ENCODE measurements around the gene FOXN3. TPM values are rescaled to one million over a fixed set of nuclear protein-coding genes. Genes with fewer than 3 reads are reported as not detected.
A peak's percentile ranks its signal among the peaks of the same experiment; 100 is the strongest.

Gene FOXN3
- total RNA-seq, 2 donors from 2014 or later, result 61.2 to 84.1 TPM

DNA sequence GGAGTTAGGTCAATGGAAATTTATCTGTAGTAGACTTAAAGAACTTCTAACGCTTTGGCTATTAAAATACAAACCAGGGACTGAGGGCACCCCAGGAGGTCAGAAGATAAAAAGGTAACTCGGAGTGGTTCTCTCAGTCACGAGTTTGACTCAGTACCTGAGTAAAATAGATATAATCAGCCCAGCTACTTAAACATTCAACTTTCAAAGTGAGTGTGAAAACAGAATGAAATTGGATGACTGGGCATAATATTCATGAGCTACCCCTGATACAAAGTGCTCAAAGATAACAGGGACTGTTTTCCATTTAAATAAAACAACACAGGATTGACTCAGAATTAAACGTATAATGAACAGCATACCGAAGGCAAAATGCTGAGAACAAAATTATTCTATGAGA, 75.0 kb downstream of the FOXN3 start:
- Histone ChIP-seq H3K4me3 (ENCODE audit: low read length) (peak overlapping the region; percentile 59), H3K27me3 (ENCODE audit: control insufficient read depth, insufficient read depth, low read length, poor library complexity, severe bottlenecking) (no peaks in the 10 kb centered on the region), H3K9me3 (ENCODE audit: control insufficient read depth, low read length) (peaks cover under 1% of the 10 kb centered on the region), H3K27ac (ENCODE audit: low read depth, low read length) (no peak overlapping the region), H3K36me3 (ENCODE audit: control insufficient read depth, insufficient read depth, low read length) (peaks cover 10% of the 10 kb centered on the region), H3K9ac (ENCODE audit: extremely low read depth, low read length, poor library complexity, severe bottlenecking) (no peak overlapping the region), H3K4me1 (ENCODE audit: control insufficient read depth, insufficient read depth, low read length) (peaks cover 30% of the 10 kb centered on the region)
- no peak for DNase-seq
- Mint-ChIP-seq H3K4me3 (peak overlapping the region; percentile 9), H3K9me3 (no peaks in the 10 kb centered on the region), H3K36me3 (ENCODE audit: low read depth) (peaks cover 20% of the 10 kb centered on the region), H3K4me1 (peaks cover 70% of the 10 kb centered on the region), H3K27ac (peak overlapping the region; percentile 78), H3K27me3 (ENCODE audit: insufficient read depth) (no peaks in the 10 kb centered on the region)
- WGBS, 2 experiments (ENCODE audit: insufficient coverage in 1 of 2, insufficient read length in 1 of 2), result 28 to 33% methylated on average over 2 to 5 of the region's 5 CpGs
- TF ChIP-seq, protein P1, sequence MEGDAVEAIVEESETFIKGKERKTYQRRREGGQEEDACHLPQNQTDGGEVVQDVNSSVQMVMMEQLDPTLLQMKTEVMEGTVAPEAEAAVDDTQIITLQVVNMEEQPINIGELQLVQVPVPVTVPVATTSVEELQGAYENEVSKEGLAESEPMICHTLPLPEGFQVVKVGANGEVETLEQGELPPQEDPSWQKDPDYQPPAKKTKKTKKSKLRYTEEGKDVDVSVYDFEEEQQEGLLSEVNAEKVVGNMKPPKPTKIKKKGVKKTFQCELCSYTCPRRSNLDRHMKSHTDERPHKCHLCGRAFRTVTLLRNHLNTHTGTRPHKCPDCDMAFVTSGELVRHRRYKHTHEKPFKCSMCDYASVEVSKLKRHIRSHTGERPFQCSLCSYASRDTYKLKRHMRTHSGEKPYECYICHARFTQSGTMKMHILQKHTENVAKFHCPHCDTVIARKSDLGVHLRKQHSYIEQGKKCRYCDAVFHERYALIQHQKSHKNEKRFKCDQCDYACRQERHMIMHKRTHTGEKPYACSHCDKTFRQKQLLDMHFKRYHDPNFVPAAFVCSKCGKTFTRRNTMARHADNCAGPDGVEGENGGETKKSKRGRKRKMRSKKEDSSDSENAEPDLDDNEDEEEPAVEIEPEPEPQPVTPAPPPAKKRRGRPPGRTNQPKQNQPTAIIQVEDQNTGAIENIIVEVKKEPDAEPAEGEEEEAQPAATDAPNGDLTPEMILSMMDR (conservative IDR thresholded peaks at IDR 0.05), result no peak

DNA sequence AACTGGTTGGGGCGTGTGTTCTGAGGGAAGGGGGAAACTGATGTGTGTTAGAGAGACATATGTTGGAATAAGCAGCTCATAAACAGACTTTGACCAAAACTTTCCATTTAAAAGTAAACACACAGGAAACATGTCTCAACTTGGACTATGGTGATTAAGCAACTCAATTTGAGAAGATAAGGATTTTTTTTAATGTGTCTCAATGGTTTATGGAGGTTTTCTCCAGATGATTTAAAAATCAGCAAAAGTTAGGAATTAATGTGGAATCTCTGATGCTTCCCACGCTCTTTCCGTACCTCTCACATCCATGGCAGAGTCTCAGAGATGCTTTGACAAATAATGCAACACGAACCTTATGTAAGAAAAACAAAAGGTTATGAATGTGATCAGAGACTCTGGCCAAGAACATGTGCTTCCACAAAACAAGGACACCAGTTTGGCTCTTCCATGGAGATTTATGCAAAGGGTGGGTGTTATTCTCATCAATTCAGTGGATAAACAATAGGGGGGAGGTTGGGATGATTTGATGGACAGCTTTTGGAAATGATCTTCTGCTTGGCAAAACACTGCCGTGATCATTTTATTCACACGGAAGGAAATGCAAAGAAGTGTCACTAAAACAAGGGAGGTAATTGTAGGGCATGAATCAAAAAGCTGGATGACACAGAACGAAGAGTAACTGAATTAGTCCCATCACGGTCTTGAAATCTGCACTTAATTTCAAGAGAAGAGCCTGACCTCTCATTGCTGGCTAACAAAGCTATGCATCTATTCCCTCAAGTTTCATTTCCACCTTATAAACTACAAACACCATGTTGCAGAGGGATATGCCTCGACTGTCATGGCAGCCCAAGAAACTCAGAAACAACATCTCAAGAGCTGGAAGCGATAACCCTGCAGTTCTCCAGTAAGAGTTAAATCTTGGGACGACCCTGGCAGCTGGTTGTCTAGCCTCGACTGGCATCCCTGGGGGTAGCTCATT, 76.5 kb downstream of the FOXN3 start:
- Histone ChIP-seq H3K4me3 (ENCODE audit: low read length) (no peak overlapping the region), H3K36me3 (ENCODE audit: control insufficient read depth, insufficient read depth, low read length) (no peaks in the 10 kb centered on the region), H3K9ac (ENCODE audit: extremely low read depth, low read length, poor library complexity, severe bottlenecking) (no peak overlapping the region), H3K4me1 (ENCODE audit: control insufficient read depth, insufficient read depth, low read length) (peaks cover 34% of the 10 kb centered on the region), H3K9me3 (ENCODE audit: control insufficient read depth, low read length) (no peaks in the 10 kb centered on the region), H3K27ac (ENCODE audit: low read depth, low read length) (no peak overlapping the region), H3K27me3 (ENCODE audit: control insufficient read depth, insufficient read depth, low read length, poor library complexity, severe bottlenecking) (no peaks in the 10 kb centered on the region)
- no peak for DNase-seq
- Mint-ChIP-seq H3K36me3 (ENCODE audit: low read depth) (peaks cover 6% of the 10 kb centered on the region), H3K4me3 (peak overlapping the region; percentile 24), H3K27me3 (ENCODE audit: insufficient read depth) (no peaks in the 10 kb centered on the region), H3K4me1 (peaks cover 79% of the 10 kb centered on the region), H3K27ac (no peak overlapping the region), H3K9me3 (no peaks in the 10 kb centered on the region)
- TF ChIP-seq, protein P1 (conservative IDR thresholded peaks at IDR 0.05), result no peak
- 90 to 93% methylated on average over 8 to 11 of the region's 12 CpGs for WGBS, 2 experiments (ENCODE audit: insufficient coverage in 1 of 2, insufficient read length in 1 of 2)

DNA sequence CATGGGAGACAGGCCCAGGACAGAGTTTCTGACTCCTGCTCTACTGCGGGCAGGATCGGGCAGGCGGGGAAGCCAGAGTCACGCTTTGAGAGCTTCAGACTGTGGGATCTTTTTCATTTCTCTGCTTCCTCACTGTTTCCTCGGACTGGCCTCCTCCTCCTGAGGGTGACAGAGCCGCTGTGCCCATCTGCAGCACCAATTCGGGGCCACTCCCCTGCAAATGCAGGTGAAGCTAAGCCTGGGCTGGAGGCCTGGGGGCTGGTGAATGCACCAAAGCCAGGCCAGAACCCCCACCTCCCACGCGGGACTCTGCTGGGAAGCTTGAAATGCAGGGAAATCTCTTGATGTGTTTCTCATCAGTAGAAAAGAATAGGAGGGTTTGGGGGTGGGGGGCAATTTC, 77.5 kb downstream of the FOXN3 start:
- peak overlapping the region; percentile 3 for H3K9ac ChIP-seq (ENCODE audit: extremely low read depth, low read length, poor library complexity, severe bottlenecking)
- peaks cover 34% of the 10 kb centered on the region for H3K4me1 ChIP-seq (ENCODE audit: control insufficient read depth, insufficient read depth, low read length)
- H3K27me3 ChIP-seq (ENCODE audit: control insufficient read depth, insufficient read depth, low read length, poor library complexity, severe bottlenecking), result no peaks in the 10 kb centered on the region
- no peak overlapping the region for H3K4me3 ChIP-seq (ENCODE audit: low read length)
- Mint-ChIP-seq H3K9me3 (no peaks in the 10 kb centered on the region), H3K4me1 (peaks cover 73% of the 10 kb centered on the region), H3K36me3 (ENCODE audit: low read depth) (peaks cover 3% of the 10 kb centered on the region), H3K4me3 (peak overlapping the region; percentile 24), H3K27ac (peak overlapping the region; percentile 68), H3K27me3 (ENCODE audit: insufficient read depth) (no peaks in the 10 kb centered on the region)
- peak overlapping the region; percentile 28 for H3K27ac ChIP-seq (ENCODE audit: low read depth, low read length)
- TF ChIP-seq, protein P1 (conservative IDR thresholded peaks at IDR 0.05), result no peak
- DNase-seq, result no peak
- 61 to 84% methylated on average over 4 to 9 of the region's 9 CpGs for WGBS, 2 experiments (ENCODE audit: insufficient coverage in 1 of 2, insufficient read length in 1 of 2)
- H3K9me3 ChIP-seq (ENCODE audit: control insufficient read depth, low read length), result no peaks in the 10 kb centered on the region
- no peaks in the 10 kb centered on the region for H3K36me3 ChIP-seq (ENCODE audit: control insufficient read depth, insufficient read depth, low read length)
